ENCODE measurements around the gene ZNF281.
"Not testable (repeated sequence)": the region's sequence is repeated elsewhere in the genome, so short reads cannot be mapped to it uniquely, and the experiment has no call there.

Gene ZNF281

GRCh38 chr1:200363264-200363933 lies 46.4 kb downstream of the ZNF281 start:
- DNase-seq: no peak

DNA sequence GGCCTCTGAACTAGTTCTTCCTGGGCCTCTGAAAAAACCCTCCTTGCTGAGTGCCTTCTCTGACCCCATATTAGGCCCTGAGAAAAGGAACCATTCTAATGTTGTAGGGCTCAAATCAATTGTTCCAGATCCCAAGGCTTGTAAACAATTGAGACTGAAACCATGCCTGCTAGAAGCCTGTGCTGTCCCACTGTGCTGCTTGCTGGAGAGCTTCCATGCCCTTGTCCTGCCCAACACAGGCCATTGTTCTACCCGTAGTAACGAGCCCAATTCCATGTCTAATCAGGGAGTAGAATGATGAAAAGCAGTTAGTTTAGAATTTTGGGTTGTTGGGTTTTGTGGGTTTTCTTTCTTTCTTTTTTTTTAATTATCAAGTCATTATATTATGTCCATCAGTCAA lies 47.4 kb downstream of the ZNF281 start:
- no peak for DNase-seq

DNA sequence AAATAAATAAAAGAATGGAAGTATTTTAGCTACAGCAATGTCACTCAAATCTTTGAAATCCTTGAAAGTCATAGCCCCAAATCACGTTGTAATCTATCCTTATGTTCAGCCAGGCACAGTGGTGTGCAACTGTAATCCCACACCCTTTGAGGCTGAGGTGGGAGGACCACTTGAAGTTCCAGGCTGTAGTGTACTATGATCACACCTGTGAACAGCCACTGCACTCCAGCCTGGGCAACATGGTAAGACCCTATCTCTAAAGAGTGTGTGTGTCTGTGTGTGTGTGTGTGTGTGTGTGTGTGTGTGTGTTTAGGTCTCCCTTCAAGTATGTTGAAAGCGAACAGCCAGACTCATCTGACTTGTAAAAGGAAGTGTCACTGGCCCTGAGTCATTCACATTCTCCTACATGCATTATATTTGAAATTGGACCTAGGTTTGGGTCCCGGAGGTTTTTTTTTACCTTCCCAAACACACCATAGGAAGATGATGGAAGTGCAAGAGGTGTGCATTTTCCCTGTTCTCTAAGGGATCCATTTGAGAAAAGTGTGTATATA lies 50.1 kb downstream of the ZNF281 start:
- no peak for DNase-seq

GRCh38 chr1:200357925-200358324 lies 51.9 kb downstream of the ZNF281 start:
- not testable (repeated sequence) for DNase-seq

DNA sequence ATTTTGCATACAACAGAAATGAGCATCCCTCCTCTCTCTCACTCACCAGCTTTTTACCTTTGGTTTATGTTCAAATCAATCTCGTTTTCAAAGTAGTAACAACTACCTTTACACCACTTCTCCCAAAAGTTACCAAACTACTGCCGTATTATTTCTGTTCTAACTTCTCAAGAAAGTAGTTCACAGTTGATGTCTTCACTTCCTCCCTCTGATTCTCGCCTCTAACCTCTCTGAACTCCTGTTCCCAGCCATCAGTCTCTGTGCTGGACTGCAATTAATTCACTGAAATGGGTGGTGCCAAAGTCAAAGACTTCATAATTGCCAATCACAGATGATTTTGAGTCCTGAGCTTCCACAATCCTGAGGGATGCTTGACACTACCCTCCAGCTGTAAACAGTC lies 54.0 kb downstream of the ZNF281 start:
- DNase-seq: no peak
